Mammary epithelial cell (primary cell): ENCODE results near the gene CNTN5.

Experiments used
- CTCF ChIP-seq, 2 donors: IDR thresholded peaks in 1 of 2; conservative IDR thresholded peaks in 1 of 2; 2 replicates each; pipeline ENCODE4 v1.5.1; 2011 to 2012; ENCODE audit warnings: inconsistent platforms in 2 of 2, low read length in 2 of 2, mild to moderate bottlenecking in 2 of 2, control low read depth in 1 of 2, low read depth in 1 of 2; ENCODE audit not compliant: insufficient read depth in 1 of 2; ENCODE audit errors: extremely low read depth in 1 of 2
- EZH2 ChIP-seq: IDR thresholded peaks from 2 replicates; pipeline ENCODE4 v1.6.1; 2012; ENCODE audit warnings: low read length, inconsistent platforms, borderline replicate concordance

- TF ChIP-seq CTCF (conservative IDR thresholded peaks at IDR 0.05 in 1 of 2, IDR thresholded peaks at IDR 0.05 in 1 of 2; ENCODE audit: extremely low read depth in 1 of 2, insufficient read depth in 1 of 2, low read depth in 1 of 2, low read length in 2 of 2) = no peak
- no peak for TF ChIP-seq EZH2
Observed at GRCh38 chr11:99240192-99241030, 219.7 kb downstream of the CNTN5 start.
